Activated naive CD4-positive, alpha-beta T cell (primary cell): ENCODE measurements around the gene CHRNA5.

ENCODE experiments used
- DNase-seq, 4 experiments: peaks; one replicate each; lab custom pipeline; 2025; lab: John Stamatoyannopoulos, UW

CHRNA5 gene

GRCh38 chr15:78620527-78621421 lies 55.5 kb downstream of the CHRNA5 start, which contains the start of gene CHRNA3:
CHRNA3 (minus strand) TSS chr15:78620996; CDS start chr15:78620794, 202 bp downstream.
- DNase-seq: no peak

GRCh38 chr15:78621810-78622402 lies 56.6 kb downstream of the CHRNA5 start:
- no peak for DNase-seq

GRCh38 chr15:78623786-78624497 lies 58.6 kb downstream of the CHRNA5 start:
- DNase-seq: no peak

- DNase-seq: no peak
These were observed 59.6 kb downstream of the CHRNA5 start for GRCh38 chr15:78624651-78625590.

DNA sequence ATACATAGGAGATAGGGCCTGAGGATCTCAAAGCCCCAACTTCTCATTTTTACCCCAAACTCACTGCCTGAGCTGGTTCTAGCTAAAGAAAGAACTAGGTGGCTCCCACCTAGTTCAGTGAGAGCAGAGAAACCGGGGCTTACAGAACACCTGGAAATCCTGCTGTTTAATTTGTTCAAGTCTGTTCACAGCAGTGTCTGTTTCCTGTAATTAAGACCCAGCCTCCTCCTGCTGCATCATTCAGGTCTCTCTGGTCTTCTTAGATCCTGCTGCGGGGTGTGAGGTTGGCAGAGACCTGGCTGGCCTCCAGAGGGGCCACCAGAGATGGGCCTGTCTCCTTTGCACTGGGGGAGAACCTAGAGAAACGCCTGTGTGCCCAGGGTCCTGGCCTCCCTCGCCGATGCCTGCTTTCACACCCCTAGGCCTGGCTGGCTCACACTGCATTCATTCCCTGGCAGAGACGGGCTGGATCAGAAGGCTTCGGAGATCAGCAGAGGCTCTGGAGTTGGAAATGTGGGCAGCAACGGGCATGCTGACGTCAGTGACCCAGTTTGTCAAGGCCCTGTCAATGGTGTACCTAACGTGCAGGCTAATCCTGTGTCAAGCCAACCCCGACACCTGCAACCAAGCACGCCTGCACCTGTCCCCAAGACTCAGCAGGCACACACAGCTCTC lies 60.4 kb downstream of the CHRNA5 start:
- DNase-seq: no peak

- DNase-seq: no peak
These were observed 61.2 kb downstream of the CHRNA5 start for GRCh38 chr15:78626381-78626995.

DNA sequence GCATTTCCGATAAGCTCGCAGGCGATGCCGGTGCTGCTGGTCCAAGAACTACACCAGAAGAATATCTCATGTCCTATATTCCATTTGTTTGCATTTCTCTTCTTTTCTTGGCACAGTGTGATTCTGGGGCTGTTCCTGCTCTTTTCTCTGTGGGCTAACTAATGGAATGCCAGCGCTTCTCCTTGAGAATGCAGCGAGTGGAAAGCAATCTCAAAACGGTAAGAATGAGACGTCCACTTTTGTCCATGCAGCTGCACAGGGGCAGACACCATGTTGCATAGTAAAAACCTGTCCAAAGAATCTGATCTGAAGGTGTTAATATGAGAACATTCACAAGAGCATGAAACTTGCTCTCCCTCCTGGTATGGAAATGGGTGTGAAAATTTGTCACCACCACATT lies 62.0 kb downstream of the CHRNA5 start:
- no peak for DNase-seq

- DNase-seq: no peak
These were observed 62.9 kb downstream of the CHRNA5 start for GRCh38 chr15:78628227-78628626.

DNA sequence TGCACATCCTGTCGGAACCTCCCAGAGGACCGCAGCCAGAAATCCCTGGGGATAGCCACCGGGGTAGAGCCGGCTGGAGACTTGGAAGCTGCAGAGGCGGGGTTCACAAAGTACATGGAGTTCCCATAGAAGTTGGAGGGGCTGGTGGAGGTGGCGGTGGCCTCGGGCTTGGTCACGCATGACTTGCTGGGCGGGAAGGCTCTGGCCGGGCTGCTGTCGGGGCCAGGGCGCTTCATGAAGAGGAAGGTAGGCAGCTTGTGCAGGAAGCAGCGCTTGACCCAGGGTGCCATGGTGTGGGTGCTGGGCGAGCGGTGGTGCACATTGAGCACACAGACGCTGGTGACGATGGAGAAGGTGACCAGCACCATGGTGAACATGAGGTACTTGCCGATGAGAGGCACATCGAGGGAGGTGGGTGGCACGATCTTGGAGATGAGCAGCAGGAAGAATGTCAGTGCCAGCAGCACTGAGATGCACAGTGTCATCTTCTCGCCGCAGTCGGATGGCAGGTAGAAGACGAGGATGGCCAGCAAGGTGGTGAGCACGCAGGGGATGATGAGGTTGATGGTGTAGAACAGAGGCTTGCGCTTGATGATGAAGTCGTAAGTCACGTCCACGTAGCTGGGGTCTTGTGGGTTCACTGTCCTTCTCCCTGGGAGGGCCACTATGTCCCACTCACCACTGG lies 63.9 kb downstream of the CHRNA5 start:
- no peak for DNase-seq

DNA sequence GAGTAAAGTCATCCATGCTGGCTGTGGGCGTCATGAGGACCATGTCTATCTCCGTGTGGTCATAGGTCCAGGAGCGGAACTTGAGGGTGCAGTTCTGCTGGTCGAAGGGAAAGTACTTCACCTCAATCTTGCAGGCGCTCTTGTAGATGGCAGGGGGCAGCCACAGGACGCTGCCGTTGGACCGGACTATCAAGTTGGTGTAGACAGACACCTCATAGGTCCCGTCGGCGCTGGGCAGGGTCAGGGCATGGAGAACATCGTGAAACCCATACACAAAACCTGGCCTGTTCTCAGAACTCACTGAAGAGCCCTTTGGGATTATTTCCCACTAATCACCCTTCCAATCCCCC lies 64.4 kb downstream of the CHRNA5 start:
- no peak for DNase-seq

DNA sequence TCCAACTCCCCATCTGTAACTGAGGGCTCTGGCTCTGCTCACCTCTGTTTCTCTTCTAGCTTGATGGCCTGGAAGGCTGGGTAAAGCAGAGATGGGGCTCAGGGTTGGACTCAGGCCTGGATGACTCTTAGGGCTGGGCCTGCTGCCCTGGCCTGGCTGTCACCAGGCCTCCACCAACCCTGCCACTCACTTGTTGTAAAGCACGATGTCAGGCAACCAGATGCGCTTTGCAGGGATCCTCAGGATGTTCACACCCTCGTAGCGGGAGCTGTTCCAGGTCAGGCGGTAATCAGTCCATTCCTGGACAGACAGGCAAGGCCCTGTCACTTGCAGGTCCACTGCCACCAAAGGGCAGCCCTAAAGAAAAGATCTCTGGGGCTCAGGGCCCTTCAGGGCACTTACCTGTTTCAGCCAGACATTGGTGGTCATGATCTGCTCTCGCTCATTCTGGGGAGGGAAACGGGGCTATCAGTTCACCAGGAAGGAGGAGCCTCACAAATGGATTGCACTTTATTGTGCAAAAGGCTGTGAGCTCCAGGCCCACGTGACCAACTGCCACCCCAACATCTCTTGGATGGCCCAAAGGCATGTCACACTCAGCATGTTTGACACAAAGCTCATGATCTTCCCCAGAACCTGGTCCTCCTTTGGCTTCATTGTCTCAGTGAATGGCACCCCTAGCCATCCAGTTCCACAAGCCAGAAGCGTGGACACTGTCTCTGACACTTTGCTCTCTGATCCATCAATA lies 65.7 kb downstream of the CHRNA5 start:
- DNase-seq: no peak

DNA sequence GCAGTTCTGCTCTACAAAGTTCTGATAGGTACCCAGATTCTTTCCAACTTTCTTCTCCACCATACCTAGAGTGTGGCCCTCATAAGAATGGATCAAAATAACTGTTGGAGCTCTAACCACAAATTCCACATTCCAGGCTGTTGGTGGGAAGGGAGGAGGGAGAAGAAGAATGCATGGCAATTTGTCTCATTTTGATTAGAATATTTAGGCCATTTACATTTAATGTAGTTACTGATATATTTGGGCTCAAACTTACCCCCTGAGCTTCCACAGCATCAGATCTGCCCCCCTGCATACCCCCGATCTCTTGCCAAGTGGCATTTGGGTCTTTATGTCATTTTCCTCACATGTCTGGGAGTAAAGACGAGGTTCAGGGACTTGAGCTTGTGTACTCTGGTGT lies 68.0 kb downstream of the CHRNA5 start:
- DNase-seq: no peak

GRCh38 chr15:78634210-78635145 lies 69.2 kb downstream of the CHRNA5 start:
- DNase-seq: no peak

- no peak for DNase-seq
These were observed 70.0 kb downstream of the CHRNA5 start for GRCh38 chr15:78635346-78635745.

DNA sequence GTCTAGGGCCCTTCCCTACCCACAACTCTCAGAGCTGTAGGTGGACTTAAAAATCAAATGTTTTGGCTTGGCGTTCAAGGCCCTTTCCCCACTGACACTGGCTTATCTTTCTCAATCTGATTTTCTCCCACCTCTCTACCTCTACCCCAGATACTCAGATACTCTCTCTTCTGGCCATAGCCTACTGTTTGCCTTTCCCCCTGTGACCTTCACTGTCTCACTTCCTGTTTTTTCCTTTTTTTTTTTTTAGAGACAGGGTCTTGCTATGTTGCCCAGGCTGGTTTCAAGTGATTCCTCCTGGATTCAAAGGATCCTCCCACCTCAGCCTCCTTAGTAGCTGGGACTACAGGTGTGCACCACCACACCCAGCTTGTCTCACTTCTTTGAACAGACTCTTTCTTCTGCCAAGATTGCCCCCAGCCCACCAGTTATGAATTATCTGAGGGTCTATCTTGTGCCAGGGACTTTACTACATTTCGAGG lies 71.1 kb downstream of the CHRNA5 start:
- DNase-seq: no peak

DNA sequence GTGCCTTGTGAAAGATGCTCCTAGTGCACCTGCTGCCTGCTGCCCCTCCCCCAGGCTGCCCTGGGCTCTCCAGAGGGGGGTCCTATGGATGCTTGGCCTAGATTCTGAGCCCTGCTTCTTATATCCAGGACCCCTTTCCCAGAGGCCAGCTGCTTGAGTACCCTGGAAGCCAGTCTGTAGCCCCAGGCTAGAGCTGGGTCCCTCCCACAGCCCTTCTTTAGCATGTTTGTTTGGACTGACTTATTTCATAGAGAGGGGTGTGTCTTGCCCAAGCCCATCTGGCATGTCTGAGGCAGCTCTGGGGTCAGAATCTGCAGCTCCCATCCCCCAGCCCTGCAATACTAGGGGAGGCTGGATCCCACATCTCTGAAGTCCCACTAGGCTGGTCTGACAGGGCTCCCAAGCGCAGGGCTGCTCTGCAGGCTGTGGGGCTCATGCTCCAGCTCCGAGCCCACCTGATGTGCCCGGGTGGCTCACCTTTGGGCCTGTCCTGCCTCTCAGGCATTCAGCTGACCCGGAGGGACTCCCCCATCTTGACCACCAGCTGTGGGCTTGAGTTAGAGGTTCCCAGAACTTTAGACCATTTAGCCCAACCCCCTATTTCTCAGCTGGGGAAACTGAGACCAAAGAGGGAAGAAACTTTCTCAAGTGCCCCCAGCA lies 72.6 kb downstream of the CHRNA5 start:
- no peak for DNase-seq

GRCh38 chr15:78638658-78639314 lies 73.5 kb downstream of the CHRNA5 start:
- peak in 2 of 4 experiments; percentile 4 to 23 for DNase-seq
